Right forelimb (tissue), 1 donor: ENCODE results near the gene FXYD3.
A peak's percentile ranks its signal among the peaks of the same experiment; 100 is the strongest.

ENCODE experiments used
- DNase-seq: peaks from one replicate; pipeline ENCODE4 v3.0.0-alpha.2; 2018

FXYD3 gene, protein sequence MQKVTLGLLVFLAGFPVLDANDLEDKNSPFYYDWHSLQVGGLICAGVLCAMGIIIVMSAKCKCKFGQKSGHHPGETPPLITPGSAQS

DNA sequence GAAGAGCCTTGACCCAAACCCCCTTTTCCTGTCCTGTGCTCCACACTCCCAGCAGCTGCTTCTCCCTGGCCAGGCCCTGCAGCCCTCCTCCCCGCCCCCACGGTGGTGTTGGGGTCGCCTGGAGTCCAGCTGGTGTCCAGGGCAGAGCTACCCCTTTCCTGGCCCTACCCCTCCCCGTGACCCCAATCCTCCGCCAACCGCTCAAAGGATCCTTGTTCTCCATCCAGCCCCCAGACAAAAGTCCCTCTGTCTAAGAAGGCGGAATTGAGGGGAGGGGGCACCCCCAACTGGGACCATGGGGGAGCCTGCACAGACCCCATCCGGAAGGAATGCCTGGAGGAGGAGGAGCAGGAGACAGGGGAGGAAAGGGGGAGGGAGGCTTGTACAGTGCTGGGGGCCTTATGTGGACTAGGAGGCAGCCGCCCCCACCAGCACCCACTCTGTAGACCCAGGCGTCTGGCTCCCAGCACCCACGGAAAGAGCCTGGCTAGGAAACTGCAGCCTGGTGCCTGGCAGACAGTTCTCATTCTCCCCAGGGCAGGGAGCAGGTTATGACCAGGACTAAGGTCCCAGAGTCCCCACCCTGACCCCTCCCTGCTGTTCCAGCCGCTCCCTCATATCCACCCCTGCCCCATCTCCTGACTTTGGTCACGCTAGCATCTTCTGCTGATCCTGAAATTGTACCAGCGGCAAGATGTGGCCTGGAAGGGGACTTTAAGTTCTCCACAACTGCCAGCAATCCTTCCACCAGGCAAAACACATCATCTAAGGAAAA lies at the start of gene FXYD3:
Gene FXYD3, plus strand, starts transcription at position 647 of the 775 bp plus-strand sequence. CDS start 3,554 bp downstream, outside the sequence.
- DNase-seq, result no peak

DNA sequence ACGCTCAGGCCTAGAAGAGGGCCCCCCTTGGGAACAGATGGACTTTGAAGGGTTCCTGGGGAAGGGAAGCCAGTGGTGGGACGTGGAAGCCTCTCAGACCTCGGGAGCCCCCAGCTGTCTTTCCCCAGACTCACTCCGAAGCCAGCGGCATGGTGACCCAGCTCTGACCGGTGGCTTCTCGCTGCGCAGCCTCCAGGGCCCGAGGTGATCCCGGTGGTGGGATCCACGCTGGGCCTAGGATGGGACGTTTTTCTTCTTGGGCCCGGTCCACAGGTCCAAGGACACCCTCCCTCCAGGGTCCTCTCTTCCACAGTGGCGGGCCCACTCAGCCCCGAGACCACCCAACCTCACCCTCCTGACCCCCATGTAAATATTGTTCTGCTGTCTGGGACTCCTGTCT lies 49.5 kb upstream of the FXYD3 start:
- DNase-seq, result no peak

DNA sequence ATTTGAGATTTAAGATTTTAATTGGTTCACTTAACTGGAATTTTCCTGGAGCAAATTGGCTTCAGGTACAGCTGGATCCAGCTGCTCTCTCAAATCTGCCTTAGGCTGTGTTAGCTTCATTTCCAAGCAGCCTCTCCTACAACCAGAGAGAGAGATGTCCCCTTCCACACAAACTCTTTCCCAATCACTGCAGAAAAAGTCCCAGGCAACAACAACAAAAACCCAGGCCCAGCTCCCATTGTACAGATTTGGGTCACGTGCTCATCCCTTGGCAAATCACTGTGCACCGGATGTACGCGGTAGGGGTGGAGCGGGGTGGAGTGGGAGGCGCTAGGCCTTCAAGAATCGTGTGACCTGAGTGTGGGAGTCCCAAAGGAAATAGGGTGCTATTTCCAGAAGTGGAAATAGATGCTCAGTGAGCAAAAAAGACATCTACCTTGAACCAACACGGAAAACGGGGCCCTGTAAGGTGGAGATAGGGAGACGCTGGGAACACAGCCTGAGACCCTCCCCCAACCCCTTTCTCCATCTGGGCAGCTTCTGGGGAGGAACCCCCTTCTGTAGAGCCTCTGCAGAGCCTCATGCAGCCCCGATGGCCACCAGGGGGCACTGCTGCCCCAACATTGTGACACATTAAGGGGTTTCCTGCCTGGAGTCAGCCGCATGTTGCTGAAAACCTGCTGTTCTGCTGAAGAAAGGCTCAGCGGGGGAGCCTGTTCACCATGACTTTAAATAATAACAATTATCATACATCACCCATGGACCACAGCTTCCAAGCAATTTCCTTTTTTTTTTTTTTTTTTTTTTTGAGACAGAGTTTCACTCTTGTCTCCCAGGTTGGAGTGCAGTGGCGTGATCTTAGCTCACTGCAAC lies 48.7 kb upstream of the FXYD3 start:
- peak; percentile 91 for DNase-seq

DNA sequence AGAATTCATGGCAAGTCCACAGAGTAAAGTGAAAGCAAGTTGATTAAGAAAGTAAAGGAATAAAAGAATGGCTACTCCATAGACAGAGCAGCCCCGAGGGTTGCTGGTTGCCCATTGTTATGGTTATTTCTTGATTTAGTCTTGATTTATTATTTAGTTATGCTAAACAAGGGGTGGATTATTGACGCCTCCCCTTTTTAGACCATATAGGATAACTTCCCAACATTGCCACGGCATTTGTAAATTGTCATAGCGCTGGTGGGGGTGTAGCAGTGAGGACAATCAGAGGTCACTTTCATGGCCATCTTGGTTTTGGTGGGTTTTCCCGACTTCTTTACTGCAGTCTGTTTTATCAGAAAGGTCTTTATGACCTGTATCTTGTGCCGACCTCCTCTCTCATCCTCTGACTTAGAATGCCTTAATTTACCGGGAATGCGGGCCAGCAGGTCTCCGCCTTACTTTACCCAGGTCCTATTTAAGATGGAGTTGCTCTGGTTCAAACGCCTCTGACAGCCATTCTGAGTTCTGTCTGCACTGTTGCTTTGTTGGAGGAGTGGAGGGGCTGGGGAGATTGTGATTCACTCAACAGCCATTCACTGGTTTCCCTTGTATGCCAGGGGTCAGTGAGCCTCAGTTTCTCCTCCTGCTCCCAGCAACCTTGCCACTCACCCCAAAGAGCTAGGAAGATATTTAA lies 46.5 kb upstream of the FXYD3 start:
- DNase-seq, result no peak

DNA sequence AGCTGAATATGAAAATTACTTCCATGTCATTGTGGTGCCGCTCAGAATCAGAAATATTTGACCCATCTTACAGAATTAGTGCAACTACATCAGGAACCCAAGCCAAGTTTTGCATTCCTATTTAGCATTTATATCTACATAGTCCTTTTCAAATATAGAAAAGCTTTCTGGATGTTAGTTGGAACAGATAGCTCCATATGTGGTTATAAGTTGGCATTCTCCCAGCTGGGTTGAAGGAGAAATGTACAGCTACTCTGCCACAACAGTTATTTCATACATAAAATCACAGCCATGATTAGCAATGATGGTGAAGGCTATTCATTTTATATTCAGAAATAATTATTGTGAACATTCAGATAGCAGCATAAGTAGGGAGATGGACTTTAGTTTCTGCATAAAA lies 45.9 kb upstream of the FXYD3 start:
- no peak for DNase-seq

DNA sequence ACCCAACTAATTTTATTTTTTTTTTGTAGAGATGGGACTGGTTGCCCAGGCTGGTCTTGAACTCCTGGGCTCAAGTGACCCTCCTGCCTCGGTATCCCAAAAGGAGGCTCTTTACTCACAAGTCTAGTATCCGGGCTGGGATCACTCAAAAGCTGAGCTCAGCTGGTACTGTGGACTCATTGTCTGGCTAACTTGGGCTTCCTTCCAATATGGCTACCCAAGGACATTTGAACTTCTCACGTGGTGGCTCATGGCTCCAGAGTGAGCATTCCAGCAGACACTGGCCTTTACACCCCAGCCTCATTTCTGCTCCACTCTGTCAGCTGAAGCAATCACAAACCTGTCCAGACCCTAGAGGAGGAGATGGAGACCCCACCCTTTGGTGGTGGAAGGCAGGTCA lies 45.2 kb upstream of the FXYD3 start:
- DNase-seq, result no peak

DNA sequence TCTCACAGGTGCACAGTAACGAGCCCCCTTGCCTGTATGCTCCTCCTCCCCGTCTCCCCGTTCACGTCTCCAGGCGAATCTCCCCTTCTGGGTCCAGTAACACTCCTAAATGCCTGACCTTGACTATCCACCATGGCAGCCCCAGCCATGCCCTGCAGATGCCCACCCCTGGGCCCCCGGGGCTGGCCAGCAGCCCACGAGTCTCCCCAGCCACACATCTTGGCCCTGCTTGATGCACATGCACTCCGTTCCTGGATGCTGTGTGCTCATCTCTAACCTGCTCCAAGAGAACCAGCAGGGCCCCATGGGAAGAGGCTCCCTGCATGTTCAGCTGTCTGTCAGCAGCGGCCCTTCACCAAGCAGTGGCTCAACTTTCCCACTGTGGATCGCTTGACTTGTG lies 42.1 kb upstream of the FXYD3 start:
- no peak for DNase-seq

DNA sequence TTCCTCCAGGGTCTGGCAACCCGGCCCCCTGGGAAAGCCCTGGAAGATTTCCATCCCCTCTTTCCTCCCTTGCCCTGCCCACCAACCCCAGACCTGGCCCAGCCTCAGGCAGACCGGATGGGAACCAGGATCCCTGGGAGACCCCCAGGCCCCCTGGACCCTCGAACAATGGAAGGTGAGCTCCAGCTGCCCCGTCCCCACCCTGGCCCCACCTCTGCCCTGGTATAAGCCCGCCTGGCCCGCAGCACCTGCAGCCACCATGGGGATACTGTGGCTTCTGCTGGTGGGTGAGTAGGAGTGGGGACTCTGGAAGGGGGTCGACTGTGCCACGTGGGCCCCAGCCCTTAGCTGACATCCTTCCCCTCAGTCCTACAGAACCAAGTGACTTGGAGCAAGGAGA lies 41.7 kb upstream of the FXYD3 start:
- no peak for DNase-seq

DNA sequence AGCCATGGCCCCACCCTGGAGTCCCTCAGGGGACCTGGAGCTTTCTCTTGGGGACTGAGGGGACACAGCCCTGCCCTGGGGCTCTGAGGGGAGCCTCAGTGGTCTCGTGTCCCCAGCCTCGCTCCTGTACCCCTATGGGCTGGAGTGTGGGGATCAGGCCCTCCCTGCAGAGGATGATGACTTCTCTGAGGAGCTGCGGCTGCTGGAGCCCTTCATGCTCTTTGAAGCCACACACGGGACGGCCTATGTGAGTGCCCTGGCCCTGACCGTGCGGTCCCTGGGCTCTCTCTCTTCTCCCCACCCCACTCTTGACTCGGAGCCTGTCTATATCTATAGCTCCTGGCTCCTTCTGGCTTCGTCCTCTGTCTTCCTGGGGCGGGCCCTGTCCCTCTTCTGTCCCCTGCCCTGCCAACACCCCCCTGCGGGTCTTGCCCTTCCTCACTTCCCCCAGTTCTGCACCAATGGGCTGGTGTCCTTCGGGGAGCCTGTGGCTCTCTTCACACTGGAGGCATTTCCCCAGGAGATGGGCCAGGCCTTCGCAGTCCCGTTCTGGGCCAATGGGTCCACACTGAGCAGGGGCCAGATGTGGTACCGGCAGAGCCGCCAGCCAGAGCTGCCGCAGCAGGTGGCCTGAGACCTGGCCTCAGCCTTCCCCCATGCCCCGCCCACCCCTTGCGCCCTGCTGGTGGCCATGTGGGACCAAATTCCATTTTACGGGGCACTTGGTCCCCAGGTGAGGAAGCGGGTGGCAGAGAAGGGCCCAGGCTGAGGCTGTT lies 41.0 kb upstream of the FXYD3 start:
- DNase-seq, result no peak

DNA sequence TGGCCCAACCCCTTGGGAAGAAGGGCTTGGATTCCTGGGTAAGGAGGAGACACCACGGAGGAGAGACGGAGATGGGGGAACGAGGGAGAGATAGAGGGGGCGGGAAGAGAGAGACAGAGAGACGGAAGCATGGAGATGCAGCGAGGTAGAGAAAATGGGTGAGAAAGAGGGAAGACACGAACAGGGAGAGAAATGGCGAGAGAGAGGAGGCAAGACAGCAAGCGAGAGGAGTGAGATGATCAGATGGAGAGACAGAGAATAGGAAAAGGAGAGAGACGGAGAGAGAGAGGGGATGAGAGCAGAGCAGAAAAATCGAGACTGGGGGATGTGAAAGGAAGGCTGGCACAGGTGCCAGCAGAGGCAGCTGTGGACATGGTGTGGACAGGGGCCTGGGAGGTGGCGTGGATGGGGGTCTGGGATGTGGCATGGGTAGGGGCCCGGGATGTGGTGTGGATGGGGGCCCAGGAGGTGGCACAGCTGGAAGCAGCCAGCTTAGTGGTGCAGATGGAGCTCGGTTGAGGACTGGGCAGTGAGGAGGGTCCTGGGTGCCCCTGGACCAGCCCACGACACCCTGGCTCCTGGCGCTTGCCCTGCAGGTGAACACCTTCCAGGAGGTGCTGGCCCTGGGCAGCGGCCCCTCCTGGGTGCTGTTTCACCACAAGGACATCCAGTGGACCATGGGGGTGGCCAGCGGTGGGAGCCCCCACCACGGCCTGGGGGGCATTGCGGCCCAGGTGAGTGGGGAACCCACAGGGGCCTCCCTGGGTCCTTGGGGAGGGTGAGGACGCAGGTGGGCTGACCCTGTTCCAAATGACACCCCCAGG lies 40.2 kb upstream of the FXYD3 start:
- no peak for DNase-seq

DNA sequence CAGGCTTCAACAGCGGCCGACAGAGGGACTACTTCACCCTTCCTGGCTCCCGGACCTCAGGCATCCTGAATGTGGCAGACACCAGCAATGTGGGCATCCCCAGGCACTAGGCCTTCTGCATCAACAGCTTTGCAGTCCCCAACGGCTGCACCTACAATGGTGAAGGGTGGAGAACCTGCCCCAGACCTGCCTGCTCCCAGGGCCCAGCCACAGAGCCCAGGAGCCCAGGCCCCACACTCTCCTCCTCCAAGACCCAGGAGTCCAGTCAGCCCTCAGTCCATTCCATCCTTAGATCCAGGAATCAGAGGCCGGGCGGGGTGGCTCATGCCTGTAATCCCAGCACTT lies 39.6 kb upstream of the FXYD3 start:
- no peak for DNase-seq

DNA sequence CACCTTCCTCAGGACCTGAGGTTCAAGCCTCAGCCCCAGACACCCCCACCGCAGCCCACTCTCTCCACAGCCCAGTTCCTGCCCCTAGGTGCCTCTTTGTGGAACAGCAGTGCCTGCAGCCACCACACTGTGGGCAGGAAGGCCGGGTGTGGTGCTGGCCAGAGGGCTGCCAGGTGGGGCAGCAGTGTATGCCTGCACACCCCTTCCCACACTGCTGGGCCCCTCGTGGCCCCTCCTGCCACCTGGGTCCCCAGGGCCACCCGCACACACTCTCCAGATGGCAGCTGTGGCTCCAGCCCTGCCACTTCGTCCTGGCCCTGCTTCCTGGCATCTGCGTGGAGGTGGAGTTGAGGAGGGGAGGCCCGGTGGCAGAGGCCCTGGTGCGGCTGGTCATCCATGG lies 39.0 kb upstream of the FXYD3 start:
- DNase-seq, result no peak

DNA sequence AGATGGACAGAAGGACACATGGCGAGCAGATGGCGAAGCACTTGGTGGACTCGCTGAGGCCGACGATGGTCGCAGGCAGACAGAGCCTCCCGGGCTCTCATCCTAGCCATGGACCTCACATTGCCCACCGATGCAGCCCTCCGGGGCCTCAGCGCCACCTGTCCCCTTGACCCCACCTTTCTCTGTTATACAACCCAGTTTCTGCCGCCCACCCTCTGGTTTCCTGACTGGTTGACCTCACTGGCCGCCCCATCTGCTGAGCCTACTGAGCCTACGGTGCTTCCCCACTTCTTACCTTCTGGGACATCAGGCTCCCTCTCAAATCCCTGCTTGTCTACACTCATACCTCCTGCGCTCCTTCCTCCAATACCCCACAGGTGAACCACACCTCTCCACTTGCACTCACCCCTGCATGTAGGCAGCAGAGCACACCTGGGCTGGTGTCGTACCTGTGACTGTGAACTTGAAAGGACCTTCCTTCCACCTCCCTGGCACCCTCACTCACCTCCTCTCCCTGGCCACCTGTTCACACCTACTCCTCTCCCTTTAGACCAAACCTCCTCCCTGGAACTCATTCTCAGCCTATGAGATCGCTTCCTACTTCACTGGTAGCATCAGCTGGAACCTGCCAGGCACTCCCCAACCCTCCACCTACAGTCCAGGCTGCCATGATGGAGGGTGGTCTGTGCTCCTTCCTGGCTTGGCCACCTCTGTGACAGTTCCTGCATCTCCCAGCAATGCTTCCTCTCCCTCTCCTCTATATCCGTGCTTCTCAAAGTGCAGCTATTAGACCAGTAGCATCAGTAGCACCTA lies 38.0 kb upstream of the FXYD3 start:
- no peak for DNase-seq

DNA sequence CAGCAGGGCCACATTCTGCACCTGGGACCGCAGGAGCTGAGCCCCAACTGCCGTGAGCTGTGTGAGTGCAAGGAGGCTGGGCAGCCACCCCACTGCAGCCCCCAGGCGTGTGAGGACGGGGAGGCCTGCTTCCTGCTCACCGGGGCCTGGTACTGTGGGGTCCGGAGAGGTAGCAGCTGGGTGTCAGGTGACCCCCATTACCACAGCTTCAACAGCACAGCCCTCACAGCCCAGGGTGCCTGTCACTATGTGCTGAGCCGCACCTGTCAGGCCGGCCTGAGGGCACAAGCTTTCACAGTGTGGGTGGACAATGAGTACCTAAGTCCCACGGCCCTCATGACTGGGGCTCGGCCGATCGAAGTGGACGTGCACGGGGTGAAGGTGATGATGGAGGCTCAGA lies 35.8 kb upstream of the FXYD3 start:
- DNase-seq, result no peak

DNA sequence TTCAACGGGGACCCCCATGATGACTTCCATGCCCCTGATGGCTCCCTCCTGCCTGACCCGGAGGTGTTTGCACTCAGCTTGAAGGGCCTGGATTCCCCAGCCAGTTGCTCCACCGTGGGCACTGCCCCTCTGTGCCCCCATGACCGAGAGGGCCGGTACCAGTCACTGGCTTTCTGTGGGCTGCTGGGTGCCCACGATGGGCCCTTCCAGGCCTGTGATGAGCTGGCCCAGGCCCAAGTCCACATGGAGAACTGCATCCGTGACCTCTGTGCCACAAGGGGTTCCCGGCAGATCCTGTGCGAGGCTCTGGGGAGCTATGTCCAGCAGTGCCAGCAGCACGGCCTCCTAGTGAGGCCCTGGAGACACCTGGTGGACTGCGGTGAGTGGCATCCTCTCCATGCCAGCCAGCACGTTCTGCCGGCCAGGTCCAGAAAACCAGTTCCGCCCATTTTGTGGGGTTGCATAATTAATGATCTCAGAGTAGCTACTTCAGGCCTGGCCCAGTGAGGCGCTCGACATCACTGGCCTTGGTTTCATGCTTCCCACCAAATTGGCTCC lies 34.9 kb upstream of the FXYD3 start:
- DNase-seq, result no peak

DNA sequence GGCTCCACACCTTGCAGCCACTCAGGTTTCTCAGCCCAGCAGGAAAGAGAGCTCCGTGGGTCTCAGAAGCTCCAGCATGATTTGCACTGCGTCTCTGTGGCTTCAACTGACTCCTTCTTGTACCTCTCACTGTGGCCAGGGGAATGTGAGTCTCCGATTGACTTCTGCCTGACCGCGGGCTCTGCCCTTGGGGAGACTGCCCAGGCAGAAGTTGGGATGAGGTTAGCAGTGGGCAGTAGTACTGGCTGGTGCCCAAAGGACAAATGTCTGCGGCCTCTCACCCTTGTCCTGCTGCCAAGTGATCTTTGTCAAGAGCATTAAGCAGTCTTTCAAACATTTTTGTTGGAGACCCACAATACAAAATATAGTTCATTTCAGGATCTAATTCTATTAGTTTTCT lies 34.4 kb upstream of the FXYD3 start:
- DNase-seq, result no peak

DNA sequence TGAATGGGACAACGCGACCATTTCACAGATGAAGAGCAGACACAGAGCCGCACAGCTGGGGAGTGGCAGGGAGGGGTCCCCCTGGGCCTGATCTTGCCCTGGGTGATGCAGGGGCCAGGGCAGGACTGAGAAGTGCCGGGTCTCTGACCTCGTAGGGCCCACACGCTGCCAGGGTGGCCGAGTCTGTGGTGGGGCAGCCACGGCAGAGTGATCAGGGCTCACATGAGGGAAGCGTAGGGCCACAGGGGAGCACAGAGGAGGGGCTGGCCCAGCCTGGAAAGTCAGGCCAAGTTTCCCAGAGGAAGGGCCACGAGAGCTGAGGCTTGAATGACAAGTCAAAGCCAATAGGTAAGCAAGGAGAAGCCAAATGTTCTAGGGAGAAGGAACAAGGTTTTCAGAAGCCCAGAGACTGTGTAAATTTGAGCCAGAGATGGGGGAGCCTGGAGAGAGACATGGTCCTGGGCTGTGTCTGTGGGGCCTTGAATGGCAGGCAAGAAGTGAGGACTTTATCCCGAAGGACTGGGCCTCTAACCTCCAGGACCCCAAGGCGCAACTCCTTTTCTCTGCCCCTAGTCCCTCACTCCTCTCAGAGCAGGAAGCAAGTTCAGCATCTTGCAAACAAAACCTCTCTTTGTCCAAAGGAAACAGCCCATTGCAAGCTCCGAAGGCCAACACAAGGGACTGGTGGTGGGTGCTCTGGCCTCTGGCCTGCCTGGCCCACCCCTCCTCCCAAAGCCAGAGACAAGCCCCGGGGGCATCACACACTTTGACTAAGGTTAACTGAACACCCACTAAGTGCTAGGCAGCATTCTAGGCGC lies 31.7 kb upstream of the FXYD3 start:
- DNase-seq, result no peak

DNA sequence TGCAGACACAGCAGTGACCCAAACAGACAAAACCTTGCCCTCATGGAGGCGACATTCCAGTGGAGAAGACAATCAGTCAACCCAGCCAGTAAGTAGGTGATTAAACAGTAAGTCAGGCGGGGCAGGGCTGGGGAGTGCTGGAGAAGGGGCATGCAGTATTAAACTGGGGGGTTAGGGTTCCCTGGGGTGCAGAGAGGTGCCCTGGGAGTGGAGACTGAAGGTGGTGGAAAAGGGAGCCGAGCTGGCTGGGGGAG lies 31.2 kb upstream of the FXYD3 start:
- no peak for DNase-seq

DNA sequence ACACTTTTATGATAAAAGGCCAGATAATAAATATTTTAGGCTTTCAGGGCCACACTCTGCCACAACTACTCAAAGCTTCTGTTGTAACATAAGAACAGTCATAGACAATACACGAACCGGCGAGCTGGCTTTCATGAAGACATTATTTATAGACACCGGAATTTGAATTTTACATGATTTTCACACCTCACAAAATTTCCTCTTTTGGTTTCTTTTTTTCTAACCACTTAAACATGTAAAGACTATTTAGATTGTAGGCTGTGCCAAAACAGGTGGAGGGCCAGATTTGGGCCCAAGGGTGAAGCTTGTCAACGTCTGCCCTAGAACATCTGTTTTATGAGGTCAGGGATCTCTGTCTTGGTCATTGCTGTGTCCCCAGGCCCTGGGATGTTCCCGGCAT lies 29.7 kb upstream of the FXYD3 start:
- DNase-seq, result no peak

DNA sequence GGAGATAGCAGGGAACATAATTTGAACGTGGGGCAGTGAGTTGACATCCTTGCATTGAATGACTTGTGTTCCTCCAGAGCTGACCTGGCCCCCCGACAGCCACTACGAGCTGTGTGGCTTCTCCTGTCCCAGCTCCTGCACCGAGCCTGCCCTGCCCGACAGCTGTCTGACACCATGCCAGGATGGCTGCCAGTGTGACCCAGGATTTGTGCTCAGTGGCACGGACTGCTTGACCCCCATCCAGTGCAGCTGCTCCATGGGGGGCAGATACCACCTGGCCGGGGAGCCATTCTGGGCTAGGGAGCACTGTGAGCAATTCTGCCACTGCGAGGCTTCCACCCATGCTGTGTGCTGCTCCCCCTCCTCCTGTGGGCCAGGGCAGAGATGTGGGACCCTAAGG lies 29.2 kb upstream of the FXYD3 start:
- DNase-seq, result no peak
